Testis (tissue), 3 donors: Measurements from ENCODE around the gene C1orf52. TPM values are rescaled to one million over a fixed set of nuclear protein-coding genes. Genes with fewer than 3 reads are reported as not detected.
"Not testable (repeated sequence)": the region's sequence is repeated elsewhere in the genome, so short reads cannot be mapped to it uniquely, and the experiment has no call there.

Experiments
- DNase-seq: peaks from one replicate; pipeline ENCODE4 v3.0.0-alpha.2; 2019
- H3K27ac ChIP-seq, 2 donors: fragments of 200-600 bp; sonication (generic); one replicate each; pipeline ENCODE4 v1.5.1; 2019
- H3K27me3 ChIP-seq: fragments of 200-600 bp; sonication (generic); one replicate; pipeline ENCODE4 v1.5.1; 2019
- H3K36me3 ChIP-seq: fragments of 200-600 bp; sonication (generic); one replicate; pipeline ENCODE4 v1.5.1; 2017; ENCODE audit warnings: low read depth; ENCODE audit errors: missing control alignments
- H3K4me1 ChIP-seq: fragments of 200-600 bp; sonication (generic); one replicate; pipeline ENCODE4 v1.5.1; 2019
- H3K4me3 ChIP-seq, 2 donors: fragments of 200-600 bp; sonication (generic); one replicate each; pipeline ENCODE4 v1.5.1; 2017 to 2019
- H3K9me3 ChIP-seq: fragments of 200-600 bp; sonication (generic); one replicate; pipeline ENCODE4 v1.5.1; 2017
- POLR2A ChIP-seq: fragments of 450-650 bp; IDR thresholded peaks from one replicate; pipeline ENCODE4 v1.6.1; 2017; ENCODE audit warnings: antibody characterized with exemption, mild to moderate bottlenecking, moderate library complexity
- WGBS, 2 donors: methylation state at CpG; one replicate each; pipeline ENCODE4 v1.1.5; 2018; 5-methylcytosine and 5-hydroxymethylcytosine counted together
- intact Hi-C: fragments of 100-400 bp; cut with DNase I; formaldehyde crosslinking; loops from one replicate; pipeline ENCODE4 v1.15.1; 2023; ENCODE audit warnings: low total_unique reads
- polyA plus RNA-seq: library from polyadenylated mRNA; stranded (reverse); fragments of 350-450 nt; fragmentation: Illumina TruSeq; extraction: RNeasy Lipid Tissue Mini Kit (QIAGEN cat#74804); gene quantifications from one replicate; pipeline ENCODE4 v1.2.3, GENCODE V29; 2014; ENCODE audit warnings: low read depth, low replicate concordance; ENCODE audit not compliant: insufficient read depth
- total RNA-seq, 2 donors: library from RNA; depleted of rRNA; stranded (reverse); fragments of >200 nt; gene quantifications; one replicate each; pipeline ENCODE4 v1.2.3, GENCODE V29; 2016
- TF ChIP-seq, protein P1 (sequence below), 3 experiments: fragments of 450-650 bp in 2 of 3; fragments of 200-600 bp in 1 of 3; sonication (generic) in 1 of 3; IDR thresholded peaks; one replicate each; pipeline ENCODE4 v1.5.1; 2016 to 2019; ENCODE audit warnings: antibody characterized with exemption in 3 of 3, mild to moderate bottlenecking in 2 of 3, moderate library complexity in 1 of 3

Gene C1orf52
- total and polyA plus RNA-seq, 3 donors from 2014 or later = 34.0 to 40.3 (median 37.9) TPM

- WGBS, 2 donors = 3 to 5% methylated on average over 19 of the region's 19 CpGs
- no peak for DNase-seq
- H3K4me3 ChIP-seq = peak overlapping the region; percentile 87 to 98
- no peaks in the 10 kb centered on the region for H3K36me3 ChIP-seq
- H3K4me1 ChIP-seq = peaks cover 4% of the 10 kb centered on the region
- no peak for TF ChIP-seq POLR2A
- TF ChIP-seq, protein P1, sequence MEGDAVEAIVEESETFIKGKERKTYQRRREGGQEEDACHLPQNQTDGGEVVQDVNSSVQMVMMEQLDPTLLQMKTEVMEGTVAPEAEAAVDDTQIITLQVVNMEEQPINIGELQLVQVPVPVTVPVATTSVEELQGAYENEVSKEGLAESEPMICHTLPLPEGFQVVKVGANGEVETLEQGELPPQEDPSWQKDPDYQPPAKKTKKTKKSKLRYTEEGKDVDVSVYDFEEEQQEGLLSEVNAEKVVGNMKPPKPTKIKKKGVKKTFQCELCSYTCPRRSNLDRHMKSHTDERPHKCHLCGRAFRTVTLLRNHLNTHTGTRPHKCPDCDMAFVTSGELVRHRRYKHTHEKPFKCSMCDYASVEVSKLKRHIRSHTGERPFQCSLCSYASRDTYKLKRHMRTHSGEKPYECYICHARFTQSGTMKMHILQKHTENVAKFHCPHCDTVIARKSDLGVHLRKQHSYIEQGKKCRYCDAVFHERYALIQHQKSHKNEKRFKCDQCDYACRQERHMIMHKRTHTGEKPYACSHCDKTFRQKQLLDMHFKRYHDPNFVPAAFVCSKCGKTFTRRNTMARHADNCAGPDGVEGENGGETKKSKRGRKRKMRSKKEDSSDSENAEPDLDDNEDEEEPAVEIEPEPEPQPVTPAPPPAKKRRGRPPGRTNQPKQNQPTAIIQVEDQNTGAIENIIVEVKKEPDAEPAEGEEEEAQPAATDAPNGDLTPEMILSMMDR (IDR thresholded peaks at IDR 0.05) = no peak
- no peaks in the 10 kb centered on the region for H3K27me3 ChIP-seq
- H3K27ac ChIP-seq = peak overlapping the region; percentile 71 to 76
- intact Hi-C loops = no loop called here
- no peaks in the 10 kb centered on the region for H3K9me3 ChIP-seq
Measured at GRCh38 chr1:85258536-85259117, 835 bp downstream of the C1orf52 start.

- DNase-seq, H3K4me1 ChIP-seq, H3K9me3 ChIP-seq, H3K36me3 ChIP-seq, H3K27me3 ChIP-seq, intact Hi-C loops, H3K4me3 ChIP-seq, H3K27ac ChIP-seq: not testable (repeated sequence)
- WGBS, 2 donors = 91 to 93% methylated on average over 3 of the region's 3 CpGs
Measured at GRCh38 chr1:85249042-85249441, 10.4 kb downstream of the C1orf52 start.

- TF ChIP-seq, protein P1 (IDR thresholded peaks at IDR 0.05) = no peak
- no peak for TF ChIP-seq POLR2A
- 85 to 93% methylated on average over 1 of the region's 1 CpG for WGBS, 2 donors
- DNase-seq = no peak
- no peaks in the 10 kb centered on the region for H3K27me3 ChIP-seq
- no peaks in the 10 kb centered on the region for H3K36me3 ChIP-seq
- H3K9me3 ChIP-seq = no peaks in the 10 kb centered on the region
- H3K4me3 ChIP-seq = no peak overlapping the region
- intact Hi-C loops = no loop called here
- no peaks in the 10 kb centered on the region for H3K4me1 ChIP-seq
- no peak overlapping the region for H3K27ac ChIP-seq
Measured at GRCh38 chr1:85245891-85246290, 13.6 kb downstream of the C1orf52 start.

DNA sequence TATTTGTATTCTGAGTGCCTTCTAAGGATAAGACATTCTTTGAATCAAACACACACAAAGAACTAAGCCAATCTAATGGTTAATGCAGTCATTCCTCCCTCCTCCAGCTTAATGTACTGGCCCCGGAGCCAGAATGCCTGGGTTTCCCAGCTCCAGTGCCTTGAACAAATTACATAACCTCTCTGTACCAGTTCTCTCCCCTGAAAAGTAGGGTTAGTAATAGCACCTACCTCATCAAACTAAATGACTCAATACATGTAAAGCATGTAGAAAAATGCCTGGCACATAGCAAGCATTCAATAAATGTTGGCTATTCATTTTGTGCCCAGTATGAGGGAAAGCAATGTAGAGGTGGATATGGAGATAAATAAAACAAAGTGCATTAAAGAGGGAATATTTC, 14.0 kb downstream of the C1orf52 start:
- H3K4me3 ChIP-seq = no peak overlapping the region
- intact Hi-C loops = no loop called here
- H3K36me3 ChIP-seq = no peaks in the 10 kb centered on the region
- no peaks in the 10 kb centered on the region for H3K4me1 ChIP-seq
- no peak overlapping the region for H3K27ac ChIP-seq
- no peak for DNase-seq
- H3K27me3 ChIP-seq = no peaks in the 10 kb centered on the region
- TF ChIP-seq POLR2A = no peak
- TF ChIP-seq, protein P1 (IDR thresholded peaks at IDR 0.05) = no peak
- WGBS, 2 donors = 67 to 79% methylated on average over 1 of the region's 1 CpG
- no peaks in the 10 kb centered on the region for H3K9me3 ChIP-seq

DNA sequence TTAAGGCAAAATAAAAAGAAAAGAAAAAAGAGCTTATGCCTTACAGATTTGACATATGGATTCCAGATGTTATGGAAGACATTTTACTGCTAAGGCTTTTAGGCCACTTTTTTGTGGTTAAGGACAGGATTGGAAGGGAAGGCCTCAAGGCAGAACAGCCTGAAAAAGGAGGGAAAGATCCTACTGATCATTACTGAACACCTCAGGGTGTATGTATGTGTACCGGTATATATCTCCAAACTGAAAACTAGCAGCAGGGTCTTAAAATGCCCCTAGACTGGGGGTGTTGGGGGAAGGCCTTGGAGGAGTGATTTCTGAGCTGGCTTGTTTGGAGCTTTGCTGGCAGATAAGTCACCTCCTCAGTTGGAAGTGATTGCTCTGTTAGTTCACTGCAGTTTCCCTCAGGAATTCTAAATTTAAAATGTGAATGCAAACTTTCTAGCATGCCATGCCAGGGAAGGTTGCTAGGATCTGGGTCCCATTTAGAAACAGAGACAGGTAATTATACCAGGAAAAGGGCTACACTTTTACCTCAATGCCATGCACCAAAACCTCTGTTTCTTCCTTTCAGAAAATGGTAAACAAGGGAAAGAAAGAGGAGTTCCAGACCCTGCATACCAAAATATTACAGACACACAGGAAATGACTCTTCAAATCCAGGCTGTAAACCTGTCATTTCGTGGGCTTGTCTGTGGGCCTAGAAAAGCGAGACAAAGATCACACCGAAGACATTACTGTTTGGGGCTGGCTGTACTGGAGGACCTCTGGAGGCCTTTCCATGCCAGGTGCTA, 15.0 kb downstream of the C1orf52 start:
- no peak for DNase-seq
- no peaks in the 10 kb centered on the region for H3K27me3 ChIP-seq
- no peak overlapping the region for H3K4me3 ChIP-seq
- H3K9me3 ChIP-seq = no peaks in the 10 kb centered on the region
- no peaks in the 10 kb centered on the region for H3K36me3 ChIP-seq
- no peaks in the 10 kb centered on the region for H3K4me1 ChIP-seq
- intact Hi-C loops = no loop called here
- H3K27ac ChIP-seq = no peak overlapping the region
- TF ChIP-seq, protein P1 (IDR thresholded peaks at IDR 0.05) = no peak
- no peak for TF ChIP-seq POLR2A
- WGBS, 2 donors = 68 to 71% methylated on average over 4 of the region's 4 CpGs
